ENCODE results near the gene HEXA.

- TF ChIP-seq CTCF (IDR thresholded peaks at IDR 0.05) (peak; percentile 56 to 72 (median 61)), POLR2A (IDR thresholded peaks at IDR 0.05) (no peak)
These were observed 63.0 kb downstream of the HEXA start for GRCh38 chr15:72312605-72313447.
